Measurements from ENCODE around the gene DEXI.
"Not testable (repeated sequence)": the region's sequence is repeated elsewhere in the genome, so short reads cannot be mapped to it uniquely, and the experiment has no call there.

DEXI gene

GRCh38 chr16:10968498-10968897, 26.2 kb upstream of the DEXI start:
- DNase-seq, result no peak

- DNase-seq, result no peak
Observed at GRCh38 chr16:10967986-10968385, 25.7 kb upstream of the DEXI start.

- not testable (repeated sequence) for DNase-seq
Observed at GRCh38 chr16:10966559-10966958, 24.3 kb upstream of the DEXI start.

- DNase-seq, result no peak
Observed at GRCh38 chr16:10966129-10966528, 23.9 kb upstream of the DEXI start.

- DNase-seq, result no peak
Observed at GRCh38 chr16:10965440-10966061, 23.3 kb upstream of the DEXI start.

GRCh38 chr16:10964891-10965326, 22.6 kb upstream of the DEXI start:
- no peak for DNase-seq

GRCh38 chr16:10964039-10964890, 22.0 kb upstream of the DEXI start:
- peak; percentile 79 for DNase-seq

- DNase-seq, result peak; percentile 78
Observed at GRCh38 chr16:10961231-10961630, 19.0 kb upstream of the DEXI start.

- DNase-seq, result peak; percentile 28
Observed at GRCh38 chr16:10959161-10959560, 16.9 kb upstream of the DEXI start.

- peak; percentile 45 for DNase-seq
Observed at GRCh38 chr16:10957771-10958482, 15.7 kb upstream of the DEXI start.

- no peak for DNase-seq
Observed at GRCh38 chr16:10954903-10955302, 12.6 kb upstream of the DEXI start.

GRCh38 chr16:10951026-10951425, 8.8 kb upstream of the DEXI start:
- DNase-seq, result peak; percentile 30

GRCh38 chr16:10950393-10950792, 8.1 kb upstream of the DEXI start:
- DNase-seq, result no peak

GRCh38 chr16:10949424-10949970, 7.2 kb upstream of the DEXI start:
- peak; percentile 68 for DNase-seq

GRCh38 chr16:10947211-10947787, 5.0 kb upstream of the DEXI start:
- DNase-seq, result no peak

GRCh38 chr16:10946308-10946707, 4.0 kb upstream of the DEXI start:
- DNase-seq, result no peak

GRCh38 chr16:10945065-10945787, 3.0 kb upstream of the DEXI start:
- DNase-seq, result no peak

- peak; percentile 95 for DNase-seq
Observed at GRCh38 chr16:10944249-10945064, 2.2 kb upstream of the DEXI start, which contains the start of gene CLEC16A. TSS of gene CLEC16A (plus strand) at chr16:10944564. CDS start at chr16:10944718, 154 bp downstream.

- DNase-seq, result no peak
Observed at GRCh38 chr16:10943064-10943353, 741 bp upstream of the DEXI start.

GRCh38 chr16:10941935-10942351, 325 bp downstream of the DEXI start:
- not testable (repeated sequence) for DNase-seq

Data from fibroblast of skin of right quadriceps (primary cell).